HG03025 (cell line): ENCODE data around the gene KRT36.

ENCODE experiments used
- ATAC-seq: cut with Tn5 transposase; IDR thresholded peaks from one replicate; pipeline ENCODE4 v1.9.1; 2021; ENCODE audit warnings: mild to moderate bottlenecking, moderate library complexity; ENCODE audit not compliant: unreplicated experiment, low FRiP score

The KRT36 gene

GRCh38 chr17:41522301-41523224 is 32.9 kb upstream of the KRT36 start:
- no peak for ATAC-seq

DNA sequence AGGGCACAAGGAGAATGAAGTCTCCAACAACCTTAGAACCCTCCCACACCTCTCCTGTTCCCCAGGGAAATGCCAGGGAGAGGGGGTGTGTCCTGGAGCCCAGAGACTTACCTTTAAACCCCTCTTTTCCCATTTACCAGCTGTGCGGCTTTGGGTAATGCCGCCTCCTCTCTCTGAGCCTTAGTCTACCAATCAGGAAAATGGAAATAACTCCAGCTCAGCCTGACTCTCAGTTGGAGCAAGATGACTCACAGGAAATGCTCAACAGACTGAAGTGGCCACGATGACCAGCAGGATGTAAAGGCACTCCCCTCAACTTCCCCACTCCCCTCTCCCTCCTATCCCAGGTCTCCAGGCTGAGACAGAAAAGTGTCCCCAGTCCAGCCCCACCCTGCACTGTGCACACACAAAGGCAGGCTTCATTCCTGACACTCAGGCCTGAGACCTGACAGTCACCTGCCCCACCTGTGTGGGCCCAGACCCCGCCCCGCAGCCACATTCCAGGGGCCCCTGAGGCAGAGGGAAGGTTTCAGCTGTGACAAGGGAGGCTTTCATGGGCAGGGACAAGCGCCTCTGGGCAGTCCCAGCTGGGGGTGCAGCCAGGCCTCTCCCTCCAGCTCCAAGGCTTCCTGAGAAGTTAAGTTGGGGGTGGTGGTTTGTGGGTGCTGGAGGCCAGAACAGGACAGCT is 32.0 kb upstream of the KRT36 start:
- ATAC-seq, result no peak

DNA sequence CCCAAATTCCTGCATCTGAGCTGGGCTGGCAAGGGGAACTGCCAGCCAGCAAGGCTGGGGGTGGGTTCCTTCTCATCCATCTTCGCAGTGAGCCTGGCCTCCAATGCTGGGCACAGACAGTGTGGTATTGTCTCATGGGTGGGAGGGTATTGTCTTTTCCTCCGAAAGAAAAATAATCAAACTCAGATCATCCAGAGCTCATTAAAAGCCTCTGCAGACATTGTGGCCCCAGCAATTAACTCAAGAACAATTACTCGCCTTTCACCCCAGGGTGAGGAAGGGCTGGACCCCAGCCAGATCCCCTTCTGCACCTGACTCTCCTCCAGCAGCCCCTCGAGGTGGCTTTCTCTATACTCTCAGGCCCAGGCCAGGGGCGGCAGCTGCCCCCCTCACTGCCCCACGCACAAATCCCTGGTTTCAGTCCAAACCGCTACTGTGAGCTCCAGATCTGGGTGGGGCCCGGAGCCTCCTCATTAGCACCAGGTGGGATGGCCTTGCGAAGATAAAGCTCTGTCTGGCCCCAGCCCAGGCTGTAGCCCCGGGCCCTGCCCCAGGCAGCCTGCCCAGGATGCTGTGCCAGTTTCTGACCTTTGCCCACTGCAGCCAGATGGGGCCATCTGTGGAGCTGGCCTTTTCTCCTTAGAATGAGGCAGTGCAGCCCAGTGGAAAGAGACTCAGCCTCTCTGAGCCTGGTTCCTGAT is 31.3 kb upstream of the KRT36 start:
- ATAC-seq, result no peak

DNA sequence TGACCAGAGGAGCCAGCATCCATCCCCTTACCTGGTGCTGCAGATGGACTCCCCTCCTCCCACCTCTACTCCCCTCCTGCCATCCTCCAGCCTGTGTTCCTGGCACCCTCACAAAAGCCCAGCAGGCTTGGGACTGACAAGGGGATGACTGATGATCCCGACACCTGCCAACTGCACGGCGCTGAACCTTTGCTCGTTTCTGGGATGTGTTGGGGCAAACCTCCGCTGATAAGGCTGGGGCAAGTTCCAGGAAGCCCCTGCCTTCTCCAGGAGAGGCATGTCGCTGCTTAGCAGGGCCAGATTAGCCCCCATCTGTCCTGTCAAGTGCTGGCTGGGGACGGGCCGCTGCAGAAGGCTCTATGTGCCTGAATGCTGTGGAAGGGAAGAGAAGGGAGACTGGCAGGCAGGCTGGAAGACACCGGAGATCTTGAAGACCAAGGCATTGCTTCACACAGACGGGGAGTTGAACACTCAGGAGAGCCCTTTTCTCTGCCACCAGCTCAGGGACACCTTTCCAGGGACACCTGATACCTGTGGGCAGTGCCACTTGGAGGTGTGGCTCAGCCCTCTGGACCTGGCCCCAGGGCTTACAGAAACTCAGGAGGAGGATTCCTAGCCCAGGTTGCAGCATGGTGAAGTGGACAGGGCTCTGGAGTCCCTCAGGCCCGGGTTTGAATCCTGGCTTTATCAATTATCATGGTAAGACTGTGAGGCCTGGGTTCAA is 30.0 kb upstream of the KRT36 start:
- ATAC-seq, result no peak

DNA sequence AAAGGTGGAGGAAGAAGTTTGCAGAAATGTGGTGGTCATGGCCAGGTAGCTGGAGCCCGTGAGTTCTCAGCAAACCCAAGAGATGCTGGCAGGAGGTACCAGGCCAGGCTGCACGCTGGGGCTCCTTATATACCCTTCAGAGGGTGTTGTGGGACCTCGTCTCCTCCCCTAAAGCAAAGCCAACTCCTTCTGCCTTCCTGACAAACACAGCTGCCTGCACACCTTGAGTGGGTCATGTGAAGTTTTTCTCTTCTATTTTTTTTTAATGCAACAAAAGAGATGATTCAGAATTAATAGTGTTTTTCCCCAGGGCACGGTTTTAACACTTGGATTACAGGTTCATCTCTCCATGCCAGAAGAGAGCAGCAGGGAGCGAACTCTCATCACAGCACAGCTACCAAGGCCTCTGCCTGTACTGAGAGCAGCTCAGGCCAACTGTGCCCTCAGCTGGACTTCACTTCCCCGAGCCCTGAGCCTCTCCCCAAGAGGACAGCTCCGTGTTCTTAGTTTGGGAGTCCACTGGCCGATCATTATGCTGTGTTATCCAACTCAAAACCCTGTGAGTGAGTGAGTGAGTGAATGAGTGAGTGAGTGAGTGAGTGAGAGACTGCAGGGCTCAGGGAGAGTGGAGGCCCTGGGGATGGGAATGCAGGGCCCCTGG is 29.2 kb upstream of the KRT36 start, which contains the start of gene KRT15:
Gene KRT15 (minus strand): TSS at position 102 of the 661 bp plus-strand sequence. CDS start 63 bp downstream, at position 39.
- no peak for ATAC-seq

- no peak for ATAC-seq
These were observed 28.3 kb upstream of the KRT36 start for GRCh38 chr17:41518031-41518430.

DNA sequence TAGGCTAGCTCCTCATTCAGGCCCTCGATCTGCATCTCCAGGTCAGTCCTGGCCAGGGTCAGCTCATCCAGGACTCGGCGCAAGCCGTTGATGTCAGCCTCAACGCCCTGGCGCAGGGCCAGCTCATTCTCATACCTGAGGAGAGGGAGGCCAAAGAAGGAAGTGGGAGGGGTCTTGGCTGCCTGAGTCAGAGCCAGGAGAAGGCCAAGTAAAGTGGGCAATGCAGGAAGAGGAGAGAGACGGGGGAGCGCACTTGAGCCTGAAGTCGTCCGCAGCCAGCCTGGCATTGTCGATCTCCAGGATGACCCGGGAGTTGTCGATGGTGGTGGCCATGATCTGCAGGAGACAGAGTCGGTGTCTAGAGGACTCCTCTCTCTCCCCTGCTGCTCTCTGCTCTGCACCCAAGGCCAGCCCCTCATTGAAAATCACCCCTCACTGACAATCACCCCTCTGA is 27.1 kb upstream of the KRT36 start:
- ATAC-seq, result no peak

- no peak for ATAC-seq
These were observed 26.6 kb upstream of the KRT36 start for GRCh38 chr17:41516147-41516829.

DNA sequence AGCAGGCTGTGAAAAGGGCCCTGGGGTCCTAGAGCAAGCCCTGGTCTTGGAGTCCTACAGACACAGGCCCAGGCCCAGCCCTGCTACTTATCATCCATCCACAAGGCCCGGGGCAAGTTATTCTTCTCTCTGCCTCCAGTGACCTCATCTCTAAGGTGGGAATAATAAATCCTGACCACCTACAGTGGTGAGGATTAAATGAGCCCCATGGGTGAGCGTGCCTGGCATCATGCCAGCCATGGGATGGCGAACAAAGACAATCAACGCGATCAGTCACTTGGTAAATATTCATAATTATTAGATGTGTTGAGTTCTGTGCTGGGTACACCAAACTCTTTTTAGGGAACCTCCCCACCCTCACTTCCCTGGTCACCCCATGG is 23.4 kb upstream of the KRT36 start:
- ATAC-seq, result no peak

DNA sequence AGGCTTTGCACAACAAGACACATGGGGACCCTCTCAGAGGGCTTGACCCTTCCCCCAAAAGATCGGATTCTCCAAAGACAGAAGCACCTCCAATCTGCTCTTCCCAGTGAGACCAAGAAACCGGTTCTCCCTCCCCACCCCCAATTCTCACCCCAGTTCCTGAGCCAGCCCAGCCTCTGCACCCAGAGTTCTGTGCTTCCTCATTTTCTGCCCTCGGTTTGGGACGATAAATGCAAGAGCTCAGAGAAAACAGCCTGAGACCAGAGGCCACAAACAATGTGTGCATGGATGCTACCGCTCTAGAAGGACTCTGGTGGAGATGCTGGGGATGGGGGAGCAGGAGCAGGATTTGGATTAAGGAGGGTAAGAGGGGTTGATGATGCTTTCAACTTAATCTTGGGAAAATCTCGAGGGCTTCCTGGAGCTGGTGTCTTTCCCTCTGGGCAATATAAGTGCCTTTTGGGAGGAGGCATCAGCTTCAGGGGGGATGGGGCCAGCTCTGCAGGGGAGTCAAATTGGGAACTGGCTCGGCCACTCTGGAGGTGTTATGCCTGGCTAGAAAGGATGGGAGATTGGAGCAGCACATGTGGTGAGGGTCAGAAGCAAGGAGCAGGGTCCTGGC is 22.9 kb upstream of the KRT36 start:
- no peak for ATAC-seq

DNA sequence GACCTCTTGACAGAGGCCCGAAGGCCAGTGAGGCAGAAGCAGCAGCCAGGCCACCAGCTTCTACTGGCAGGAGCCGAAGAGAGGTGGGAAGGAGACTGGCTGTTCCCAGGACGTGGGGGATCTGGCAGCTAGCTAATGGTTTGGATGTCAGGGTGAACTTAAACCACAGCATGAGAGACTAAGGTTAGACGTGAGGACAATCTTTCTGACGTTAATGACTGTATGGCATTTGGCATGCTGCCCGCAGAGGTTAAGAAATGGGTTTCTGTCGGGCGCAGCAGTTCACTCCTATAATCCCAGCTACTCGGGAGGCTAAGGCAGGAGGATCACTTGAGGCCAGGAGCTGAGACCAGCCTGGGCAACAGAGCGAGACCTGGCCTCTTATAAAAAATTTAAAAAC is 22.0 kb upstream of the KRT36 start:
- ATAC-seq, result no peak

GRCh38 chr17:41511116-41511515 is 21.4 kb upstream of the KRT36 start:
- no peak for ATAC-seq

DNA sequence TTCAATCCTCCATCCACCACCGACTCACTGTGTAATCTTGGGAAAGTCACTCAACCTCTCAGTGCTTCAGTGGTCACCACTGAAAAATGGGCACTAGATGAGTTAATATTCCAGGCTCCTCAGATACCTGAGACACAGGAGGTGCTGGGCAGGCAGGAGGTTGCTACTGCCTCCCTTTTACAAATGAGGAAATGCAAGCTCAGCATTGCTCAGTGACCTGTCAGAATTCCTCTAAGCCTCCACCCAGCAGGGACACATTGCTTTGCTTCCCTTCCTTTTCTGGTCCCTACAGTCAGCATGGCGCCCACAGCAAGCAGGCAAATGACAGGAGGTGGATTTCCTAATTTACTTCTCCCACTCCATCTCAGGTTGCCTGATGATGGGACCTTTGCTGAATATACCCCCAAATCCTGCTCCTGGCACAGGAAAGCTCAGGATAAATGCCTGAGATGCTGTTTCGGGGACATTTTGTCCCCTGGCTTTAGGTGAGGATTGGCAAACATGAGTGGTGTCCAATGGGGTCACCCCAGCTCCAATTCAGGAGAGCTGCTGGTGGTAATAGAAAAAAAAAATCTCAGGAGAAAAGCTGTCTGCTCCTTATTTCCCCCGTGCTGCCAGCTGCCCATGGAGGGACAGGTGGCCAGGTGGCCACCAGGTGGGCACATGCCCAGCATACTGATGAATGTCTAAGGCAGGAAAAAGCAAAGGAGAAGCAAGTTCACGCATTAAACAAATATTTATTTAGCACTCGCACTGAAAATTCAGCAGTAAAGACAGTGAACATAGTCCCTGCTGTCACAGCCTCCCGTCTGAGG is 20.7 kb upstream of the KRT36 start:
- no peak for ATAC-seq

DNA sequence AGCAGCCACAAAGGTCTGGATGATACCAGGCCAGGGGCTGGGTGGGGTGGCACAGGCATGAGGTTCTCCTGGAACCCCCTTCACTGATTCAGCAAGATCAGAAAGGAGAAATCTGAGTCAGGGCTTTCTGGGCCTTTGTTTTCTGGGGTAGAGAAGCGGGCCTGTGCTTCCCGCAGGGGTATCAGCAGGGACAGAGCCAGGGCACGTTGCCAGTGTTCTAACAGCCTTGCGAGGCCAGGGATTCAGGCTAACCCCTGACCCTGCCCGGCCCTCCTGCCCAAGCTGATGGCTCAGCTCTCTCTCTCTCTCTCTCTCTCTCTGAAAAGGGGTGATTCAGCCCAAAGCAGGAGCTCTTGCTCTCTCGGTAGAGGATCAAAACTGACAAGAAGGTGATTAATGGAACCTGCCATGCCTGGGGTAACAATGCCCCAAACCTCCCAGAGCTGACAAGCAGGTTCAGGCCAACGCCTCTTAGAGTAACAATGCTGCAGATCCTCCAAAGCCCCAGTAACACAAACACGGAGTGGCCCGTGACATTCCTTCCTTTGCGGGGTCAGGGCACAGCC is 17.7 kb upstream of the KRT36 start:
- no peak for ATAC-seq

- no peak for ATAC-seq
These were observed 16.4 kb upstream of the KRT36 start for GRCh38 chr17:41505809-41506767.

GRCh38 chr17:41505007-41505808 is 15.5 kb upstream of the KRT36 start, which contains the start of gene KRT13:
Gene KRT13, minus strand, starts transcription at chr17:41505612. Its CDS starts 62 bp downstream, at chr17:41505550.
- ATAC-seq, result no peak
